Activated T-helper 1 cell treated with anti-CD3 and anti-CD28 coated beads, Interleukin-2, amount 50 U/mL, for 16 hours (primary cell): Measurements from ENCODE around the gene ZNF107.
A peak's percentile ranks its signal among the peaks of the same experiment; 100 is the strongest.

ENCODE experiments used
- DNase-seq, 2 donors: peaks; one replicate each; pipeline ENCODE4 v3.0.0-alpha.2; 2020; ENCODE audit warnings: low read depth in 1 of 2, low spot score in 1 of 2

The ZNF107 gene

DNA sequence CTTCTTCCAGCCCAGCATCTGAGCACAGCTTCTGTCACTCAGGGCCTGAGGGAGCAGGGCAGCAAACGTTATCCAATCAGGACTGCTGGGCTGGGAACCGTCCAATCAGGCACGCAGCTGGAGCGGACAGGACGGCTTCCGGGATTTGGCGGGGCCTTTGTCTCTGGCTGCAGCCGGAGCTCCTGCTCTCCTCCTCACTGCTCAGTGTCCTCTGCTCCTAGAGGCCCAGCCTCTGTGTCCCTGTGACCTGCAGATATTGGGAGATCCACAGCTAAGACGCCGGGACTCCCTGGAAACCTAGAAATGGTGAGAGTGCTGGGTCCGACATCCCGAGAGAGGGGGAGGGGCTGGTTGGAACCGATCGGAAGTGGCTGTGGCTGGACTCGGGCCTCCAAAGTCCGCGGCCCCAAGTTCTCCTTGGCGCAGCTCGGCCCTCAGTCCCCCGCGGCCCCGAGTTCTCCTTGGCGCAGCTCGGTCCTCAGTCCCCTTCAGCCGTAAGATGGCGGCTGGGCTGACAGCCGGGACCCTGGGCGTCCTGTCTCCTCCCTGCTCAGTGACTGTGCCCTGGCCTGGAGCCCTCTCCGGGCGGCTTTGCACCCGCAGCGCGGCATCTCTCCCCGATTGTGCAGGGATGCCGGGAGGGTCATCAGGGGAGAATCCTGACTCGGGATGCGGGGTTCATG, at the start of gene ZNF107:
Gene ZNF107, plus strand, starts transcription at position 154 of the 683 bp plus-strand sequence. Its CDS starts 150 bp downstream, at position 304.
- peak; percentile 68 to 71 for DNase-seq

DNA sequence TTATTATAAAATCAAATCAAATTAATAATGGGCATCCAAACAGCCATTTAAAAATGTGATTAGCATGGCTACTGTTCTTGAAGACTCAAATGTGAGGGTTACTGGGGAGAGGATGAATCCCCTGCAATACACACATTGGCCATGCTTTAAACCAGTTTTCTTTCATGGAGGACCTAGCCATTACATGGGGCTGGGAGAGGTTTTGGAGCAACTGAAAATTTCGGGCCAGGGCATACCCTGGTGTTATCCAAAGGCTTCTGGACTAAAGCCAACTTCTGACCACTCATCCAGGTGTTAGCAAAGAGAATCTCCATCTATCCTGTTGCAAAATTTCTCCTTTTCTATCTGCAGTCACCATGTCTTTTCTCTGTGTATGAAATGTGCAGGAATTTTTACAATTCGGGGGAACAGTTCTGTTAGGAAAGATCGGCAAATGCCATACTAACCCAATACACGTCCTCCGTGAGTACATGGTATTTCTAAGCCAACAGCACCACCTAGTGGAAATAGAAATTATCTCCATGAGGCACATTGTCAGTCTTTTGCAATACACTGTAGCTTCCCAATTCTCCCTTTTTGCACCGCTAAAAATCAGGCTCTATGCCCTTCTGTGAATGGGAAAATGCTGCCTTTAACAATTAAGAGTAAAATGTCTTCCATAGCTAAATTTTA, 47.0 kb upstream of the ZNF107 start:
- DNase-seq, result no peak

DNA sequence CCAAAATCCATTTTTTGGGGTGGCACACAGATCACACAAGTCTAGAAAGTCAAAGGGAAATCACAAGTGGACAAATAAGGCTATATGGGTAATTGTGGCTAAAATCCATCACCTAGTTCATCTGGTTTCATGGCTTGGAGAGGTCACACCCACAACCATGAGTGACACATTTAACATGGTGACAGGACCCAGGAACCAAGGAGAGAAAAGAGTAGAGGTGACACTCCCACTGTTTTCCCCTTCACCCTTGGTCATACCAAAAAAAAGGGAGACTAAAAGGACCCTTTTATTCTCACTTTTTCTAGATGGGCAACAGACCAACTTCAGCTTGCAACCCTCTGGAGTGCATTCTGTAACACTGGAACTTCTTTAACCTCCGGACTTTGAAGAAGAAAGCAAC, 46.2 kb upstream of the ZNF107 start:
- no peak for DNase-seq

DNA sequence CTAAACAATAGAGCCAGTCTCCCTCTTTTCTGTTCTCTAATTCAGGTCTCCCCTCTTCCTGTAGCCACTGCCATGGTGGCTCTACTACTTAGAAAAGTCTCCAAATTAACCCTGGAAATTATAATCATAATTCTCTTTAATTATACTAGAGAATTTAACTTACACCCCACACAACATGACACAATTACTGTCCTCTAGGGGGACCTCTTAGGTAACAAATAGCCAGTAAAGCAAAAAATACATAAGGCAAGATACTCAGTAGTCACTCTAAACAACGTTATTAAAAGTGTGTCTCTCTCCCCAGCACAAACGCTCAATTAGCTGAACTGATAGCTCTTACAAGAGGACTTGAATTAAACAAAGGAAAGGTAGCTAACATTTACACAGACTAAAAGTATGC, 44.3 kb upstream of the ZNF107 start:
- no peak for DNase-seq

DNA sequence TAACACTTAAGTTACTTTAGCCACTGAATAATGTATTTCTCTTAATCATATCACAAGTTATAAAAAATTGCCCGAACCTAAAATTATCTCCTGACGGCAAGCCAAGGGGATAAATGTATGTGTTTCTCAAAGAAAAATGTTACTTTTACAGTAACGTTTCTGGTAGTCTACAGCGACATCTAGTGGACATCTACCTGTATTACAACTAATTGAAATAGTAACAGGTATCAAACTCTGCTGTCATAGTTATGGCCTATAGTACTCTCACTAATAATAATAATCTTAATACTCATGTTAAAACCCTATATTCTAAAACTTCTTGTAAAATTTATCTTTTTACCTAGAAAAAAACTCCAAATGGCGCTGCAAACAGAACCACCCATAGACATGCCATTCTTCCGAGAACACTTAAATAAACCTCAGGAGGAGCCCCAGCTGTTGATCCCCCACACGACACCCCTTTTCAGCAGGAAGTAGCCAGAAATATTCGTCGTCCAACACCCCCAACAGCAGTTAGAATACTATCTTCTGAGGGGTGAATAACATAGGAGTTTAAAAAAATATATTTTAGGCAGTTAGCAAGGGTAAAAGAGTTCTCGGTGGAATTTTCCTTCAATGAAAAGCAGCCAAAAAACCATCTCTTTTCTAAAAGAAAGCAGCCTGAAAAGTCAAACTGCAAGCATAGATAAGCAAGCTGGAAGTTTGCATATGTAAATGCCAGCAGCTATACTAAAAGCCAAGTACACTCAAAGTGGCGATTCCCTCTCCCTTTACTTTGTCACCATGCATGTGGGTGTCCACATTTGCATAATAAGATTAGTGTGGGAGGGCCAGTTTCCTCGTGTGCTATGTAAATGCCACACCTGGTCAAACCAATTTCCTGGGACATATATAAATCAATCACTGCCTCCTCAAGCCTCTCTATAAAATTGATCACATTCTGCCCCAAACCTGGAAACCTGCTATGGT, 40.5 kb upstream of the ZNF107 start:
- DNase-seq, result no peak

DNA sequence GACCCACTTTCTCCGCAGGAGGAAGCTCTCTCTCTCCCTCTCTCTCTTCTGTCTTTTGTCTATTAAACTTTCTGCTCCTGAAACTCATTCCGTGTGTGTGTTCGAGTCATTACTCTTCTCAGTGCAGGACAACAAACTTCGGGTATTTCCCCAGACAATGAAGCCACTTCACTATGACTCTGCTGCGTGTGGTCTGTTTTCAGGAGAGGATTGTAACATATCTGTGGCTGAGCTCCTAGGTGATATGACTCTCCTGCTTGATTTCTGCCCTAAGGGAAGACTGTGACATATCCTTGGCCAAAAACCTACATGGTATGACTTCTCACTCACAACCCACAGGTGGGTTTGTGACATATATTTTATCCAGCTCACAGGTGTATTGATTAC, 39.9 kb upstream of the ZNF107 start:
- no peak for DNase-seq

DNA sequence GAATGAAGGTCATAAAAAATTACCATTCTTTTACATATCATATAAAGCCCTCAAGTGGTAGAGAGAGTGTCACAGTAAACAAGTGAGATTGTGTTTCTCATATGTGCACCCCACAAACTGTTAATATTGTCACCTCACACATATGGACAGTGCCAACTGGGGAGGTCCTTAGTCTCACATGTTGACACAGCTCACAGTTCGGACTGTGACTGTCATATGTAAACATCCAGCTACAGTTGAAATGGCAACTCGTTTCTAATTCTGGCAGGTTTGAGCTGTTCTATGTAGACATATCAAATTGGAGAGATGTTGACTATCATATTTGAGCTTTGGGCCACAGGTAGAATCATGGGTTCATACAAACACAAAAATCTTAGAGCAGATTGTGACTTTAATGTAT, 39.4 kb upstream of the ZNF107 start:
- DNase-seq, result no peak

DNA sequence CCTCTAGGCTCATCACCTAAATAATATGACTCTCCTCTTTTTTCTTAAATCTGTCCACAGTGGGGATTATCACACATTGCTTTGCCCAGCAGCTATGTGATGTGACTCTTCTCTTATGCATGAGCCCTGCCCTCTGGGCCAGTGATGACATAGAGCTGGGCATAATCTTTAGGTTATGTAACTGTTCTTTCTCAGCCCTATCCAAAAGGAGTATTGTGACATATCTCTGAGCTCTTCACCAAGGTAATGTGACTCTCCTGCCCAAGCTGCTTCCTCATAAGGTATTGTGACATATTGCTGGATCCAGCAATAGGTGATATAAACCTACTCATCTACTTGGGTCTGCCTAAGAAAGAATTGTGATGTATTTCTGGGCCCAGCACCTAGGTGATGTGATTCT, 37.7 kb upstream of the ZNF107 start:
- no peak for DNase-seq

DNA sequence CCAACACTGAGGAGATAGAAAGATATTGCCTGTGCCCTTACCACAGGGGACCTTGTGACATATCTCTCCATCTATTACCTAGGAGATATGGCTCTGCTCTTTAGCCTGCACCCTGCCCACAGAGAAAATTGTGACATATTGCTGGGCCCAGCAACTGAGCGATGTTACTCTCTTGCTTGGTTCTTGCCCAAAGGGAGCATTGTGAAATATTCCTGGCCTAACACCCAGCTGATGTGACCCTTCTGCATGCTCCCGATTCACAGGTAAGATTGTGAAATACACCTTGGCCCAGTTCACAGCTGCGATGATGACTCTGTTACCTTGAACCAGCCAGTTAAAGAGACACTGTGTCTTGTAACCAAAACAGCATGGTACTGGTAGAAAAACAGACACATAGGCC, 37.2 kb upstream of the ZNF107 start:
- DNase-seq, result no peak

DNA sequence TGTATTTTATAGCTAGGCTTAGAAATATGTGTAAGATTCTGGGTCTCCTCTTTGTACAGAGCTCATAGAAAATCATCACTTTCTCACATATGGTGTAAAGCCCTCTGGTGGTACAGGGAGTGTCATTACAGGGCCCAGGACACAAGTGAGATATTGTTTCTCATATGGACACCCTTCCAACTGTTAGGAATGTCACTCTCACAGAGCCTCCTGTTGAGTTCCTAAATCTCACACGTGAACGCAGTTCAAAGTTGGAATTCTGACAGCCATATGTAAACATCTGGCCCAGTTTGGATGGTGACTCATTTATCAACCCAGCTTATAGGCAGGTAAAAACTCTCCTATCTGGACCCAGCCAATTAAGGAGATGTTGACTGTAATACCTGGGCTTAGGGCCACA, 35.4 kb upstream of the ZNF107 start:
- DNase-seq, result no peak

DNA sequence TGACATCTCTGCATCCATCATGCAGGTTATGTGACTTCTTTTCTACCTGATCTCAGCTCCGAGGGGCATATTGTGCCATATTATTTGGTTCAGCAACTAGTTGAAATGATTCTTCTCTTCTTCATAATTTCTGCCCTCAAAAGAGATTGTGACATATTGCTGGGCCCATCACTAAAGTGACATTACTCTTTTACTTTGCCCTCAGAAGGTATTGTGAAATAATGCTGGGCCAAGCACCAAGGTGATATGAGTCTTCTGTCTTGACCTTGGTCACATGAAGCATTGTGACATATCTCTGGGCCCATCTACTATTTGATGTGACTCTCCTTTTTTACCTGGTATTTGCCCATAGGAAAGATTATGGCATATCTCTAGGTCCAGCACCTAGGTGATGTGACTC, 33.9 kb upstream of the ZNF107 start:
- DNase-seq, result no peak

DNA sequence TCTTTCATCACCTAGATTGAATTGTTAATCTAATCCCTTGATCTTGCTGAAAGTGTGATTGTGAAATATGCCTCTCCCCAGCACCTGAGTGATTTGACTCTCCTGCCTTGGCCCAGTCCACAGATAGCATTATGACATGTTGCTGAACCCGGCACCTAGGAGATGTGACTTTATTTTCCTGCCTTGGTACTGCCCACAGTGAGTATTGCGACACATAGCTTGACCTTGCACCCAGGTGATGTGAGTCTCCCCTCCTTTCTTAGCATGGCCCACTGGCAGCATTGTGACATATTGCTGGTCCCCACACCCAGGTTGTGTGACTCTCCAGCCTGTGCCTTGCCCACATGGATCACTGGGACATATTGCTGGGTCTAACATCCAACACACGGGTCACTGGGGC, 32.5 kb upstream of the ZNF107 start:
- DNase-seq, result no peak

DNA sequence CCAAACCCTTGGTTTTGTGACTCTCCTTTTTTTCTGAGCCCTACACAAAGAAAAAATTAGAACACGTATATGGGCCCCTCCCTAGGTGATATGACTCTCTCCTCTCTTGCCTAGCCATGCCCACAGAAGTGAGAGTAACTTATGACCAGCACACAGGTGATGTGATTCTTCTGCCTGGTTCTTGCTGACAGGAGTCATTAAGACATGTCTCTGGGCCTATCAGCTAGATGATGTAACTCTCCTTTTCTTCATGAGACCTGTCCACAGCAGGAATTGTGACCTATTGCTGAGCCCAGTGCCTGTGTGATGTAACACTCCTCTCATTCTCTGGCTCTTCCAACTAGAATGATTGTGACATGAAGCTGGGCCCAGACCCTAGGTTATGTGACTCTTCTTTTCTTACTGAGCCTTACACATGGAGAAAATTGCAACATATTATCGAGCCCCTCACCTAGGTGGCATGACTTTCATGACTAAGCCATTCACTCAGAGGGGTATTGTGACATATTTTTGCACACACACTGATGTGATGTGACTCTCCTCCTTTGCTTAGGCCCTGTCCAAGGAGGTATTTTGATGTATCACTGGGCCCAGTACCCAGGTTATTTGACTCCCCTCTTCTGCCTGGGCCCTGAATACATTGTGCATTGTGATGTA, 31.4 kb upstream of the ZNF107 start:
- DNase-seq, result no peak

DNA sequence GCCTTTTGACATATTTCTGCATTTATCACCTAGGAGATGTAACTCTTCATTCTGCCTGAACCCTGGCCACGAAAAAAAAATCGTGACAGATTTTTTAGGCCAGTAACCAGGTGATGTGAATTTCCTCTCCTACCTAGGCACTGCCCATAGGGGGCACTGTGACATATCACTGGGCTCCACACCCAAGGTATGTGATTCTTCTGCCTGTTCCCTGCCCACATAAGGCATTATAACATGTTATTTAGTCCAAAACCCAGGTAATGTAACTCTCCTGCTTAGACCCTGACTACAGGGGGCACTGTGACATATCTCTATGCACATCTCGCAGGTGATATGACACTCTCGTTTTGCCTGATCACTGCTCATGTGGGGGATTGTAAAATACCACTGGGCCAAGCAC, 29.5 kb upstream of the ZNF107 start:
- DNase-seq, result no peak

DNA sequence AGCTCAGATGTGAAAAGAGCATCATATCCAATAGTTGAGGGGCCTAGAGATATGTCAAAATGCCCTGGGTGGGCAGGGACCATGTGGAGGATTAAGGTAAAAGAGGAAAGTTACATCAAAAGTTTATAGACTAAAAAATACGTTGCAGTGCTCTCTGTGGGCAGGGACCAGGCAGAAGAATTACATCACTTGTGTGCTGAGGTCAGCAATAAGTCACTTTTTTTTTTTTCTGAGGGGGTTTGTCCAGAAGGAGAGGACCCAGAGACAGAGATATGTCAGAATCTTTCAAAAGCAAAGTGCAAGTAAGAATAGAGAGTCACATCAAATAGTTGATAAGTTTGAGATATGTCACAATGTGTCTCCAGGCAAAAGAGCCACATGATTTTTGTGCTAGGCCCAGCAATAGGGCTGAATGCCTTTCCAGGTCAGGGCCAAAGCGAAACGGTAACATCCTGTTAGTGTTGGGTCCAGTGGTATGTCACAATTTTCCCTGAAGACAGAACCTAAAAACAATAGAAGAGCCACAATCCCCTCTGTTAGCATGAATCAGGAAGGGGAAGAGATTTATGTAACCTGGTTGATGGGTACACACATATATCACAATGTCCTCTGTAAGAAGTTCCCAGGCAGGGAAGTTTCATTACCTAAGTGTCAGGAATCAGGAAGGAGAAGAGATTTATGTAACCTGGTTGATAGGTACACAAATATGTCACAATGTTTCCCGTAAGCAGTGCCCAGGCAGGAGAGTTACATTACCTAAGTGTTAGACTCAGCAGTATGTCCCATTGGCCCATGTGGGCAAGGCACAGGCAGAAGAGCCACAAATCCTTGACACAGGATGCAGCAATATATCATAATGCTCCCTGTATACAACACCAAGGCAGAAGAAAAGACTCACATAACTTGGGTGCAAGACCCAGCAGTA, 28.1 kb upstream of the ZNF107 start:
- DNase-seq, result no peak

DNA sequence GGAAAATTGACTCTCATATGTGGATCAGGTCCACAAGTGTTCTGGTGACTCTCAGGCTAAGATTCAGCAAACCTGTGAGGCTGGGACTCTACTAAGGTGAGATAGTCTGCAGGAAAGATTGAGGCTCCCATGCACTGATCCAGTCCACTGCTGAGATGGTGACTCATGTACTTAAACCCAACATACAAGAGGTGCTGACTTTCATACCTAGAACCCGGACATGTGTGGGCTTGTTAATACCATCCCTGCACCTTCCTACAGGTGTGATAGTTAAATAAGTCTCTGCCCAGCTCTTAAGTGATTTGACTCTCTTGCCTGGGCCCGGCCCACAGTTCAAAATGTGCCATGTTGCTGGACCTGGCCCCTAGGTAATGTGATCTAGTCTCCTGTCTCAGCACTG, 27.1 kb upstream of the ZNF107 start:
- DNase-seq, result no peak

DNA sequence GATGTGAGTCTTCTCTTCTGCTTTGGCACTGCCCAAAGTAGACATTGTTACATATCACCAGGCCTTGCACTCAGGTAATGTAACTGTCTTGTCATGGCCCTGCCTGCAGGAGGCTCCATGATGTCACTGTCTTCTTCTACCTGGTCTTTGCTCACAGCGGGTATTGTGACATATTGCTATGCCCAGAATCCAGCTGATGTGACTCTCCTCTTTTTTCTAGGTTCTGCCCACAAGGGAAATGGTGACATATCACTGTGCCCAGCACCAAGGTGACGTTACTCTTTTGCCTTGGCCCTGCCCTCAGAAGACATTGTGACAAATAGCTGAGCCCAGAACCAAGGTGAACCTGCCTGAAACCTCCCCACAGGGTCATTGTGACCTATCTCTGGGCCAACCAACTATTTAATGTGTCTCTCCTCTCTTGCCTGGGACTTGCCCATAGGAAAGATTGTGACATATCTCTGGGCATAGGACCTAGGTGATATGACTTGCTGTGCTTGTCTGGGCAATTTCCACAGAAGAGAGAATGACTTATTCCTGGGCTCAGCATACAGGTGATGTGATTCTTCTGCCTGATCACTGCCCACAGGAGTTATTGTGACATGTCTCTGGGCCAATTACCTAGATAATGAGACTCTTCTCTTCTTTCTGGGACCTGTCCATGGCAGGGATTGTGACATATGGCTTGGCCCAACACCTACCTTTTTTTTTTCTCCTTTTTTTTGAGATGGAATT, 26.5 kb upstream of the ZNF107 start:
- no peak for DNase-seq

DNA sequence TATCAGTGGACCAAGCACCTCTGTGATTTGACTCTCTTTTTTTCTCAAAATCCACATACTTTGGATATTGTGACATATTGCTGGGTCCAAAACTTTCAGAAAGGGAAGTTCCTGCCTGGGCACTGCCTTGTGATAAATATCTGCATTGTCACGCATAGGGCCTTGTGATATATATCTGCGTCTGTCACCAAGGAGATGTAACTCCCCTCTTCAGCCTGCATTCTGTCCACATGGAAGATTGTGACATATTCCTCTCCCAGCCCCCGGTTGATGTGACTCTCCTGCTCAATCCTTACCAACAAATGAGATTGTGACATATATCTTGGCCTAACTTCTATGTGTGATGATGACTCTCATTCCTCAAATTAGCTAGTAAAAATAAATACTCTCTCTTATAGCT, 25.4 kb upstream of the ZNF107 start:
- no peak for DNase-seq

DNA sequence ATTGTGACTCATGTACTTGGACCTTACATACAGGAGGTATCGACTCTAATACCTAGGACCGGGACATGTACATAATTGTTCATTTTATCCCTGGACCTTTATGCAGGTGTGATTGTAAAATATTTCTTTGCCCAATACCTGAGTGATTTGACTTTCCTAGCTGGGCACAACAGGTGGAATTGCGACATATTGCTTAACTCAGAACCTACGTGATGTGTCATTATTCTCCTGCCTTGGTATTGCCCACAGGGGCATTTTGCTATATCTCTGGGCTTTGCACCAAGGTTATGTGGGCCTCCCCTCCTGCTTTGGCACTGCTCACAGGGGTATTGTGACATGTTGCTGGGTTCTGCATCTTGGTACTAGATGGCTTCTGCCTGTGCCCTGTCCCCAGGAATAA, 23.9 kb upstream of the ZNF107 start:
- no peak for DNase-seq

DNA sequence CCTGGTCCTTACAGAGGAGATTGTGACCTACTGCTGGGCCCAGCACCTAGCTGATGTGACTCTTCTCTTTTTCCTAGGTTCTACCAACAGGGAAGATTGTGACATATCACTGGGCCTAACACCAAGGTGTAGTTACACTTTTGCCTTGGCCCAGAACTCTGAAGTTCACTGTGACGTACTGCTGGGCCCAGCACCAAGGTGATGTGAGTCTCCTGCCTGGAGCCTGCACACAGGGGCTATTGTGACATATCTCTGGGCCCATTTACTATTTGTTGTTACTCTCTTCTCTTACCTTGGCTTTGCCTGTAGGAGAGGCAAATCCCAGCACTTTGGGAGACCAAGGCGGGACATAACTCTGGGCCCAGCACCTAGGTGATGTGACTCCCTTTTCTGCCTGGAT, 23.1 kb upstream of the ZNF107 start:
- no peak for DNase-seq
